Stimulated activated naive B cell treated with anti-CD40 and anti-IgM and Interleukin-4, amounts not matched to agents 10 μg/mL and 1 μg/mL and 100 μg/mL, for 72 hours (primary cell): ENCODE measurements around the gene FIG4.
"Not testable (repeated sequence)": the region's sequence is repeated elsewhere in the genome, so short reads cannot be mapped to it uniquely, and the experiment has no call there.

Source experiments
- ATAC-seq, 2 donors: fragments of 150-1000 bp; cut with Tn5 transposase; replicated peaks; 2 replicates each; pipeline ENCODE4 v1.10.0; 2021; ENCODE audit warnings: moderate library complexity in 1 of 2
- DNase-seq: peaks from one replicate; pipeline ENCODE4 v3.0.0; 2021
- H3K27ac Mint-ChIP-seq: one replicate; pipeline ENCODE4 v1.8.0; 2022; ENCODE audit warnings: mild to moderate bottlenecking, mixed read lengths
- H3K27me3 Mint-ChIP-seq, 2 donors: one replicate each; pipeline ENCODE4 v1.8.0; 2022; ENCODE audit warnings: mixed read lengths in 2 of 2
- H3K36me3 Mint-ChIP-seq, 2 donors: one replicate each; pipeline ENCODE4 v1.8.0; 2022; ENCODE audit warnings: mixed read lengths in 2 of 2, mild to moderate bottlenecking in 1 of 2
- H3K4me1 Mint-ChIP-seq, 2 donors: one replicate each; pipeline ENCODE4 v1.8.0; 2022; ENCODE audit warnings: mixed read lengths in 2 of 2, mild to moderate bottlenecking in 1 of 2
- H3K4me3 Mint-ChIP-seq, 2 donors: one replicate each; pipeline ENCODE4 v1.8.0; 2022; ENCODE audit warnings: mild to moderate bottlenecking in 2 of 2, mixed read lengths in 2 of 2, moderate library complexity in 1 of 2
- H3K9me3 Mint-ChIP-seq, 2 donors: one replicate each; pipeline ENCODE4 v1.8.0; 2022; ENCODE audit warnings: mixed read lengths in 2 of 2, mild to moderate bottlenecking in 1 of 2

The FIG4 gene

DNA sequence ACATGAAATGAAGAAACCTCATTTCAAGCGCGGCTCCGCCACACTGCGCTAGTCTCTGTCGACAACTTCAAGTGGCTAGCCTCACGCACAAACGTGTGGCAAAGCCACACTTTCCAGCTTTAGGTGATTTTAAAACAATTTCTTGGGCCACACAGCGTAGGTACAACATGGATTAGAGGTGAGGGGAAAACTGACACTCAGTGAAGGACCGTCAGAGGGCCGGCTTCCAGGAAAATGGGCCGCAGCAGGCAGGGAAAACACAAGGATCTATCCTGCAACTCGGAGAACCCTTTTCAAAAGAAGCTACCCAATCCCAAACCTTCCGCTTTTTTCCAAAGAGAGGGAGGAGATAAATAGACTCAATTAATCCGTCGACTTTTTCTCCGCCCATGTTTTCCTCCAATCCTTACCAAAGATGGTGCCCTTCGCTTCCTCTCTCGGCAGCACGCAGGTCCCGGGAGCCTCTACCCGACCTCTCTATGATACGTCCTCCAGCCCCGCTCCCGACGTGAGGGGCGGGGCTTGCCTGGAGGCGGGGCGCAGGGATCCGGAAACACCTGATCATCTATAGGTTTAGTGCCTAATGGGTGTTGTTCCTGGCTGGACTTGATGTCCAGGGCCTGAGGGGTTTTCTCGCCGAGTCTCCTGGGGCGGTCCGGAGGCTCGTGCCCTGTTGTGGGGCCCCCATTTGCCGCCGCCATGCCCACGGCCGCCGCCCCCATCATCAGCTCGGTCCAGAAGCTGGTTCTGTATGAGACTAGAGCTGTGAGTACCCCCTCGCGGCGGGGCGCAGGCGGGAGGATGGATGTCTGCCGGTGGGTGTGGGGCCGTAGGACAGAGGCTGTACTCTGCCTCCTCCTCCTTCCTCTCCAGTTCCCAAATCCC, at the start of gene FIG4, which contains the start of gene AK9:
Gene FIG4, plus strand, starts transcription at position 560 of the 885 bp plus-strand sequence. Its CDS starts 140 bp downstream, at position 700.
Gene AK9, minus strand, starts transcription at position 466 of the 885 bp plus-strand sequence. CDS start 15,457 bp downstream, outside the sequence.
- no peaks in the 10 kb centered on the region for H3K27me3 Mint-ChIP-seq
- peak within 1 kb of the TSS; percentile 87 to 89 for H3K4me3 Mint-ChIP-seq
- H3K27ac Mint-ChIP-seq = peak within 1 kb of the TSS; percentile 98
- peaks cover 7 to 12% of the 10 kb centered on the region in 2 donors for H3K36me3 Mint-ChIP-seq
- DNase-seq (peak; percentile 88), ATAC-seq (peak; percentile 97)
- peaks cover 21 to 47% of the 10 kb centered on the region in 2 donors for H3K4me1 Mint-ChIP-seq
- H3K9me3 Mint-ChIP-seq = no peaks in the 10 kb centered on the region

DNA sequence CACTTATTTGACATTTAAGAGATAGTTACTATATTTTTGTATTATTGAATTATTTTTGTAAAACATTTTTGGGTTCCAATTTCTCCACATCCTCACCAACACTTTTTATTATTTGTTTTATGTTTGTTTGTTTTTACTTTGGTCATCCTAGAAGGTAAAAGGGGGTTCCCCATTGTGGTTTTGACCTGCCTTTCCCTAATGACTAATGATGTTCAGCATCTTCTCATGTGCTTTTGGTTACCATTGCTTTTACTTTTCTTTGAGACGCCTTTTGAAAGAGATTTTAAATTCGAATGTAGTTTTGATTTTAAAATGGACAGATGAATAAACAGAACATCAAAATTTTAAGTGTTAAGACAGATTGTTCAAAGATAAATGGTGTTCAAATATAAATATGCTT, 47.0 kb upstream of the FIG4 start:
- H3K4me1 Mint-ChIP-seq = no peaks in the 10 kb centered on the region
- no peaks in the 10 kb centered on the region for H3K27me3 Mint-ChIP-seq
- DNase-seq (no peak), ATAC-seq (no peak)
- no peak overlapping the region for H3K4me3 Mint-ChIP-seq
- peaks cover 0 to 9% of the 10 kb centered on the region in 2 donors for H3K9me3 Mint-ChIP-seq
- H3K36me3 Mint-ChIP-seq = peaks cover 26 to 50% of the 10 kb centered on the region in 2 donors
- no peak overlapping the region for H3K27ac Mint-ChIP-seq

DNA sequence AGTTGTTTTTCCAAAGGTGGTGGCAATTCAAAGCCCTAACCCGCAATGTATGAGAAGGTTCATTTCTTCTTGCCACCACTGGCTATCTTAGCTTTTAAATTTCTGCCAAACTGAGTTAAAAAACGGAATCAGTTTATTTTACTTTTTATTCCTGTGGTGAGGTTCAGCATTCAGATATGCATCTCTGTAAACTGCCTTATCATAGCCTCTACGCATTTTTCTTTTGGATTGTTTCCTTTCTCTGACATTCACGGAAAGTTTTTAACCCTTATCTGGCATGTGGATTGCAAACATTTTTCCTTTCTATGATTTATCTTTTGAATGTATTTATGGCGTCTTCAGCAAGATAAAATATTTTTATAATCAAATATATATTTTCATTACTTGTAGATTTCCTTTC, 37.8 kb upstream of the FIG4 start:
- H3K4me3 Mint-ChIP-seq = no peak overlapping the region
- H3K4me1 Mint-ChIP-seq = no peaks in the 10 kb centered on the region
- H3K9me3 Mint-ChIP-seq = no peaks in the 10 kb centered on the region
- DNase-seq (no peak), ATAC-seq (no peak)
- H3K27me3 Mint-ChIP-seq = no peaks in the 10 kb centered on the region
- H3K36me3 Mint-ChIP-seq = peaks cover 1 to 5% of the 10 kb centered on the region in 2 donors
- H3K27ac Mint-ChIP-seq = no peak overlapping the region

DNA sequence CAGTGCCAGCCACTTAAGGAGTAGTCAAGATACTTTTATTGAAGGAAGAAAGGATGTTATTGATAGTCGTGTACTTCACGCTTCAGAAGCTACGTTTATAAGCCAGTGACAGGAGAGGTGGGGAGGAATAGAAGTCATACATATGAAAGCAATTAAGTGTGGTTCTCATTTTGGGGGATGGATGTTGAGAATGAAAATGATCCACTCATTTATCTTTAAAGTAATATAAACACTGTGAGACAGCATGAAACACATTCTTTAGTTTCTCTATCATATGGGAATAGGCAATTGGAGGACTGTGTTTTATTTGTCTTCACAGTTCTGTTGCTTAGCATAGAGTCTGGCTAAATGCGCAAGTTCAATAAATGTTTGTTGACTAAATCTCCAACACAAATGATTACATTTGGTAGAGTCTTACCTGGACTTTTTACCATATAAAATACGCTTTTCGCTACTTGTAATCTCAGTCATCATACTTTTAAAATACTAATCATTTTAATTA, 35.3 kb upstream of the FIG4 start:
- no peak for DNase-seq
- H3K36me3 Mint-ChIP-seq = peaks cover 2 to 8% of the 10 kb centered on the region in 2 donors
- H3K4me1 Mint-ChIP-seq = no peaks in the 10 kb centered on the region
- no peak for ATAC-seq
- H3K27me3 Mint-ChIP-seq = no peaks in the 10 kb centered on the region
- H3K9me3 Mint-ChIP-seq = no peaks in the 10 kb centered on the region
- H3K27ac Mint-ChIP-seq = no peak overlapping the region
- H3K4me3 Mint-ChIP-seq = no peak overlapping the region

DNA sequence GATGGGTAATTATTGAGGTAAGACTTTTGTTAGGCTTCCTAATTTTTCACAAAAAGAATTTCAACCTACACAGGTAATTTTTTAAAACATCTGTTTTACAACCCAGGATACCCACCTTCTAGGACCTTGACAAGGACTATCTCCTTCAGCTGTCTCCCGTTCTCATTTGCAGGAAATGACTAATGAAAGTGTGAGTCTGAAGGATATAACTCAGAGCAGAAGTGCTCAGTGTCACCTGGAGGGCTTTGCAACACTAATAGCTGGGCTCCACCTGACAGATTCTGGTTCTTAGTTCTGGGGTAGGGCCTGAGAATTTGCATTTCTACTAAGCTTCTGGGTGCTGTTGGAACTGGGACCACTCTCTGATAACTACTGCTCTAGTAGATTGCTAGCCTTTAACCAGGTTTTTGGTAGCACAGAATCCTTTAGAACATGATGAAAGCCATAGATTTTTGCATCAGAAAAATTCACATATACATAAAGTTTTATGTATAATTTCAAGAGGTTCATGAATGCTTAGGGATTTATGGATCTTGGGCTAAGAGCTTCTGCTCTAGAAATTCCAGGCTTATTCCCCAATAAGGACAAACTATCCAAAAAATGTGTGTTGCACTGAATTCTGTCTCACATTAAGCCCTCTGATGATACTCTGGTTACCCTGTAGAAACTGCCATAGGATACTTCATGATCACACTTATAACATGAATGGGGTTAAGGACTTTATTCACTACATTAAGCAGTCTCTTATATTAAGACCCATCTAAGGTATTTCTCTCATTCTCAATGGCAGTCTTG, 30.4 kb upstream of the FIG4 start:
- H3K36me3 Mint-ChIP-seq = peaks cover 2 to 4% of the 10 kb centered on the region in 2 donors
- no peak overlapping the region for H3K27ac Mint-ChIP-seq
- no peaks in the 10 kb centered on the region for H3K27me3 Mint-ChIP-seq
- ATAC-seq (no peak), DNase-seq (no peak)
- no peak overlapping the region for H3K4me3 Mint-ChIP-seq
- no peaks in the 10 kb centered on the region for H3K4me1 Mint-ChIP-seq
- H3K9me3 Mint-ChIP-seq = no peaks in the 10 kb centered on the region

DNA sequence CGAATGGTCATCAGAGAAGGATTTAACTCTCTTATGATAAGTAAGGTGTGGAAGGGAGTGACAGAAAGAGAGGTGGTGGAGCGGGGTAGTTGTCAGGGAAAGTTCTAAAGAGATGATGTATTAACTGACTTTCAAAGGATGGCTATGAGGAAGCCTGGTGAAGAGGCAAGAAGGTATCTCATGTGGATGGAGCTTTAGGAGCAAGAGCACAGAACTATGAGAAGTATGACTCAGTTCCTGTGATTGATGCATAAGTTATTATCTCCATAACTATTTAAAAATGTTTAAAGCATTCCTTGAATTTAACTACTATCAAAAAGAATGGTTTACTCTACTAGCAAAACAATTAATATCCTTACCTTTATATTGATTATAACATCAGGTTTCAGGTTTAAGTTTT, 28.9 kb upstream of the FIG4 start:
- no peaks in the 10 kb centered on the region for H3K9me3 Mint-ChIP-seq
- H3K4me3 Mint-ChIP-seq = no peak overlapping the region
- peaks cover 2 to 4% of the 10 kb centered on the region in 2 donors for H3K36me3 Mint-ChIP-seq
- ATAC-seq (no peak), DNase-seq (no peak)
- no peaks in the 10 kb centered on the region for H3K4me1 Mint-ChIP-seq
- H3K27me3 Mint-ChIP-seq = no peaks in the 10 kb centered on the region
- H3K27ac Mint-ChIP-seq = no peak overlapping the region

DNA sequence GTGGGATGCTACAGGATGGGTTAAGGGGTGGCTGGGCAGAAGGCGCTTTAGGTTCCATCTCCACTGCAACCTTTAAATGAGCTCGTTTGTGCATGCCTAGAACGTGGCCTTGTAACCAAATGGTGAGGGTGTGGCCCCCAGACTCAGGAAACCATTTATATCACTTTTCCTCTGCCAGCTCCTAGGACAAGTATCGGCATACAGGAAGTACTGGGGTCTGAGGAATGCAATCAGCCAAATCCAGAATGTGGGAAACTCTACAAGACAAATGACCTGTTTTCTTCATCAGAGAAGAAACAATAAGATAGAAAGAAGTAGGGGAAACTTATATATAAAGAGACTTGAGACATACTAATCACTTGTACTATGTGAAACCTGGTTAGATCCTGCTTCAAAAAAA, 21.3 kb upstream of the FIG4 start:
- H3K9me3 Mint-ChIP-seq = no peaks in the 10 kb centered on the region
- no peak for DNase-seq
- H3K36me3 Mint-ChIP-seq = peaks cover 6 to 17% of the 10 kb centered on the region in 2 donors
- ATAC-seq = no peak
- no peaks in the 10 kb centered on the region for H3K27me3 Mint-ChIP-seq
- H3K27ac Mint-ChIP-seq = no peak overlapping the region
- H3K4me3 Mint-ChIP-seq = no peak overlapping the region
- H3K4me1 Mint-ChIP-seq = no peaks in the 10 kb centered on the region

DNA sequence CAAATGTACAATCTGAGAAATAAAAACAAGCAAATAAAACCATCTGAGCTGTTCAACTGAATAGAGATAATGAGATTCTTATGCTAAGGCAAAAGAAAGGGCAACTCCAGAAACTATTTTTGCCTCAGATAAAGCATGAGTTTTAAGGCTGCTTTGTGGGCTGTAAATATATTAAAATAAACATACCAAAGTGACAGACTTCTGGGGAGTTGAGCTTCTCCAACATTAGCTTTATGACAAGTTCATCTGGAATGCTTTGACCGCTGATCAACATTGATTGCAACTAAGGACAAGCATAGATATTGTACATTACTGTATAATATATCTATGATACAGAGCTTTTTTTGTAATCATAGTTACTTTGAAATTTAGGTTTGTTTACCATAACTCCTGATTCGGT, 19.4 kb upstream of the FIG4 start:
- Mint-ChIP-seq H3K9me3 (peaks cover 0 to 1% of the 10 kb centered on the region in 2 donors), H3K36me3 (peaks cover 6 to 19% of the 10 kb centered on the region in 2 donors), H3K27me3 (no peaks in the 10 kb centered on the region), H3K27ac (no peak overlapping the region), H3K4me1 (no peaks in the 10 kb centered on the region), H3K4me3 (no peak overlapping the region)
- ATAC-seq (no peak), DNase-seq (no peak)

DNA sequence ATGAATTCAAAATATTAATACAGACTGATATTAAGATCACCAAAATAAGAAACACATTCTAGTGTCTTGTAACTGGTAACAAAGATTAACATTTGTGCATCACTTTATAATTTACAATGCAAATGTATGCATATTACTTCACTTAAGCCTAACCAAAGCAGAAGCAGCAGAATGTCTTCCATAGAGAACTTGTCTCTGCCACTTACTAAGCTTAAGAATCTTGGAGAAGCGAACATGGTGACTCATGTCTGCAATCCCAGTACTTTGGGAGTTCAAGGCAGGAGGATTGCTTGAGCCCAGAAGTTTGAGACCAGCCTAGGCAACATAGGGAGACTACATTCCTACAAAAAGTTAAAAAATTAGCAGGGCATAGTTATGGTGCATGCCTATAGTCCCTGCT, 18.9 kb upstream of the FIG4 start:
- H3K4me1 Mint-ChIP-seq = no peaks in the 10 kb centered on the region

DNA sequence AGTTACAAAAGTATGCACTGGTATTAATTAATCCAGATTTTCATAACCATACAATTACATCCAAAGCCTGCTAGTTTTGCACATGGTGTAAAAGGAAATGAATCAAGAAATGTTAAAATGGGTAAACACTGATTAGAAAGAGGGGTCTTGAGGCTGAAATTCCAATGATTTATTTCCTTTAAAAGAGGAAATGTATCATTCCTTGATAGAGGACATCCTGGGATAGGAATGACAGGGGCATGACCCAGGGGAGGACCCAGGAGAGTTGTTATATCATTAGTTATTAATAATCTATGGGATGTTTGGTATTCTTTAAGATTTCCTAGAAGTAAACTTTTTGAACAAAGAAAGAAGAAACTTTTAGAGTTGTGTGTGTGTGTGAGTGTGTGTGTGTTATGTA, 18.3 kb upstream of the FIG4 start:
- no peak overlapping the region for H3K4me3 Mint-ChIP-seq
- H3K36me3 Mint-ChIP-seq = peaks cover 6 to 21% of the 10 kb centered on the region in 2 donors
- no peak overlapping the region for H3K27ac Mint-ChIP-seq
- H3K27me3 Mint-ChIP-seq = no peaks in the 10 kb centered on the region
- peaks cover 0 to 3% of the 10 kb centered on the region in 2 donors for H3K9me3 Mint-ChIP-seq
- no peak for DNase-seq
- no peak for ATAC-seq
- no peaks in the 10 kb centered on the region for H3K4me1 Mint-ChIP-seq

More for the DNA sequence above, 18.9 kb upstream of the FIG4 start:
- H3K4me3 Mint-ChIP-seq = no peak overlapping the region
- H3K27me3 Mint-ChIP-seq = no peaks in the 10 kb centered on the region
- no peak overlapping the region for H3K27ac Mint-ChIP-seq
- no peak for DNase-seq
- peaks cover 0 to 3% of the 10 kb centered on the region in 2 donors for H3K9me3 Mint-ChIP-seq
- ATAC-seq = no peak
- peaks cover 6 to 21% of the 10 kb centered on the region in 2 donors for H3K36me3 Mint-ChIP-seq

DNA sequence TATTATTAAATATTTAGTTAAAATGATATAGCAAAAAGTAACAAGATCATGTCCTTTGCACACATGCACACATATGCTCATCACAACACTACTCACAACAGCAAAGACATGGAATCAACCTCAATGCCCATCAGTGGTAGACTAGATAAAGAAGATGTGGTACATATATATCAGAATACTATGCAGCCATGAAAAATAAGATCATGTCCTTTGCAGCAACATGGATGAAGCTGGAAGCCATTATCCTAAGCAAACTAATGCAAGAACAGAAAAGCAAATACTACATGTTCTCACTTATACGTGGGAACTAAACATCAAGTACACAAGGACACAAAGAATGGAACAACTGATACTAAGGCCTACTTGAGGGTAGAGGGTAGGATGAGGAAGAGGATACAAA, 14.4 kb upstream of the FIG4 start:
- H3K4me3 Mint-ChIP-seq = no peak overlapping the region
- H3K4me1 Mint-ChIP-seq = peaks cover 3% of the 10 kb centered on the region in 2 donors
- ATAC-seq (no peak), DNase-seq (no peak)
- H3K27ac Mint-ChIP-seq = no peak overlapping the region
- no peaks in the 10 kb centered on the region for H3K27me3 Mint-ChIP-seq
- peaks cover 2 to 14% of the 10 kb centered on the region in 2 donors for H3K36me3 Mint-ChIP-seq
- H3K9me3 Mint-ChIP-seq = peaks cover under 1 to 3% of the 10 kb centered on the region in 2 donors

DNA sequence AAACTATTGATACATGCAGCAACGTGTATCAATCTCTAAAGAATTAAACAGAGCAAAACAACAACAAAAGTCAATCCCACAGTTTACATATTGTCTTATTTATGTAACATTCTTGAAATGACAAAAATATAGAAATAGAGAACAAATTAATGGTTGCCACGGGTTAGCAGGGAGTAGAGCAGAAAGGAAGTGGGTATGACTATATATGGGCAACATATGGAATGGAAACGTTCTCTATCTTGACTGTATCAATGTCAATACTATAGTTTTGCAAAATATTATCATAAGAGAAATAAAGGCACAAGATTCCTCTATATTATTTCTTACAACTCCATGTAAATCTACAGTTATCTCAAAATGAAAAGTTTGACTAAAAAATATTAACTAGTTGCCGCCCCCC, 12.9 kb upstream of the FIG4 start:
- Mint-ChIP-seq H3K4me1 (peaks cover 10 to 16% of the 10 kb centered on the region in 2 donors), H3K9me3 (peaks cover 3 to 5% of the 10 kb centered on the region in 2 donors), H3K27ac (no peak overlapping the region), H3K27me3 (no peaks in the 10 kb centered on the region), H3K36me3 (peaks cover 2 to 15% of the 10 kb centered on the region in 2 donors), H3K4me3 (no peak overlapping the region)
- DNase-seq = no peak
- ATAC-seq = no peak

DNA sequence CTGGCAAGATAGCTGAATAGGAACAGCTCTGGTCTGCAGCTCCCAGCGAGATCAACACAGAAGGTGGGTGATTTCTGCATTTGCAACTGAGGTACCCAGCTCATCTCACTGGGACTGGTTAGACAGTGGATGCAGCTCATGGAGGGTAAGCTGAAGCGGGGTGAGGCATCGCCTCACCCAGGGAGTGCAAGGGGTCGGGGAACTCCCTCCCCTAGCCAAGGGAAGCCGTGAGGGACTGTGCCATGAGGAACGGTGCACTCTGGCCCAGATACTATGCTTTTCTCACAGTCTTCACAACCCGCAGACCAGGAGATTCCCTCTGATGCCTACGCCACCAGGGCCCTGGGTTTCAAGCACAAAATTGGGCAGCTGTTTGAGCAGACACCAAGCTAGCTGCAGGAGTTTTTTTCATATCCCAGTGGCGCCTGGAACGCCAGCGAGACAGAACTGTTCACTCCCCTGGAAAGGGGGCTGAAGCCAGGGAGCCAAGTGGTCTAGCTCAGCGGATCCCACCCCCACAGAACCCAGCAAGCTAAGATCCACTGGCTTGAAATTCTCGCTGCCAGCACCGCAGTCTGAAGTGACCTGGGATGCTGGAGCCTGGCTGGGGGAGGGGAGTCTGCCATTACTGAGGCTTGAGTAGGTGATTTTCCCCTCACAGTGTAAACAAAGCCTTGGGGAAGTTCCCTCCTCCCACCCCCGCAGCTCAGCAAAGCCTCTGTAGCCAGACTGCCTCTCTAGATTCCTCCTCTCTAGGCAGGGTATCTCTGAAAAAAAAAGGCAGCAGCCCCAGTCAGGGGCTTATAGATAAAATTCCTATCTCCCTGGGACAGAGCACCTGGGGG, 12.2 kb upstream of the FIG4 start:
- peak; percentile 56 to 78 for ATAC-seq
- not testable (repeated sequence) for H3K27me3 Mint-ChIP-seq, H3K27ac Mint-ChIP-seq, DNase-seq, H3K4me3 Mint-ChIP-seq
- Mint-ChIP-seq H3K36me3 (peaks cover 2 to 15% of the 10 kb centered on the region in 2 donors), H3K4me1 (peaks cover 12 to 20% of the 10 kb centered on the region in 2 donors), H3K9me3 (peaks cover 3 to 10% of the 10 kb centered on the region in 2 donors)
